H9 (cell line): Measurements from ENCODE around the gene GOLGA6L7. TPM values are rescaled to one million over a fixed set of nuclear protein-coding genes. Genes with fewer than 3 reads are reported as not detected.

Experiments used
- DNase-seq: peaks from one replicate; pipeline ENCODE4 v3.0.0-alpha.2; 2017
- H2AFZ ChIP-seq: one replicate; pipeline ENCODE4 v1.6.1; 2013; ENCODE audit warnings: mild to moderate bottlenecking, low read length, control low read depth, moderate library complexity
- H2AK5ac ChIP-seq: 2 replicates; pipeline ENCODE4 v1.6.1; 2013; ENCODE audit warnings: low read length, control low read depth, mixed read lengths; ENCODE audit not compliant: insufficient read length
- H2BK120ac ChIP-seq: one replicate; pipeline ENCODE4 v1.6.1; 2013; ENCODE audit warnings: low read depth, mild to moderate bottlenecking, low read length, control low read depth, inconsistent platforms; ENCODE audit not compliant: poor library complexity, severe bottlenecking
- H2BK12ac ChIP-seq: 2 replicates; pipeline ENCODE4 v1.6.1; 2013; ENCODE audit warnings: low read length, control low read depth, mixed read lengths, low read depth; ENCODE audit not compliant: insufficient read length
- H2BK15ac ChIP-seq: 2 replicates; pipeline ENCODE4 v1.6.1; 2013; ENCODE audit warnings: low read depth, low read length, control low read depth
- H2BK20ac ChIP-seq: one replicate; pipeline ENCODE4 v1.6.1; 2013; ENCODE audit warnings: low read depth, mild to moderate bottlenecking, low read length, control low read depth, inconsistent platforms; ENCODE audit not compliant: poor library complexity, severe bottlenecking
- H2BK5ac ChIP-seq: 2 replicates; pipeline ENCODE4 v1.6.1; 2013; ENCODE audit warnings: low read length, control low read depth, mixed read lengths; ENCODE audit not compliant: insufficient read length
- H3K14ac ChIP-seq: 2 replicates; pipeline ENCODE4 v1.6.1; 2013; ENCODE audit warnings: low read length, control low read depth; ENCODE audit not compliant: insufficient read depth
- H3K18ac ChIP-seq: 2 replicates; pipeline ENCODE4 v1.6.1; 2013; ENCODE audit warnings: low read depth, mild to moderate bottlenecking, mixed read lengths, low read length, control low read depth; ENCODE audit not compliant: insufficient read length
- H3K23ac ChIP-seq: 2 replicates; pipeline ENCODE4 v1.6.1; 2013; ENCODE audit warnings: low read length, control low read depth, mixed read lengths, low read depth; ENCODE audit not compliant: insufficient read length
- H3K23me2 ChIP-seq: 2 replicates; pipeline ENCODE4 v1.6.1; 2013; ENCODE audit warnings: low read depth, mild to moderate bottlenecking, mixed read lengths, low read length, control low read depth; ENCODE audit not compliant: insufficient read length, poor library complexity, severe bottlenecking
- H3K27ac ChIP-seq: 2 replicates; pipeline ENCODE4 v1.5.1; 2013; ENCODE audit warnings: low read length, control low read depth, mixed read lengths, low read depth; ENCODE audit not compliant: insufficient read length
- H3K27me3 ChIP-seq: 2 replicates; pipeline ENCODE4 v1.6.1; 2013; ENCODE audit warnings: low read length, control low read depth, inconsistent platforms; ENCODE audit not compliant: insufficient read depth
- H3K4ac ChIP-seq: 2 replicates; pipeline ENCODE4 v1.6.1; 2013; ENCODE audit warnings: low read depth, mild to moderate bottlenecking, control low read depth, inconsistent platforms, low read length, moderate library complexity
- H3K4me1 ChIP-seq: 2 replicates; pipeline ENCODE4 v1.6.1; 2013; ENCODE audit warnings: low read length, control low read depth, inconsistent platforms; ENCODE audit not compliant: insufficient read depth
- H3K4me2 ChIP-seq: 2 replicates; pipeline ENCODE4 v1.6.1; 2013; ENCODE audit warnings: low read length, control low read depth, mixed read lengths; ENCODE audit not compliant: insufficient read length, insufficient read depth
- H3K56ac ChIP-seq: 2 replicates; pipeline ENCODE4 v1.6.1; 2013; ENCODE audit warnings: low read depth, mild to moderate bottlenecking, mixed read lengths, low read length, control low read depth; ENCODE audit not compliant: insufficient read length
- H3K79me1 ChIP-seq: 2 replicates; pipeline ENCODE4 v1.6.1; 2013; ENCODE audit warnings: low read depth, mild to moderate bottlenecking, moderate library complexity, low read length, control low read depth, inconsistent platforms; ENCODE audit not compliant: insufficient read depth, poor library complexity, severe bottlenecking
- H3K79me2 ChIP-seq: 2 replicates; pipeline ENCODE4 v1.6.1; 2013; ENCODE audit warnings: low read length, control low read depth, inconsistent platforms; ENCODE audit not compliant: insufficient read depth
- H3K9ac ChIP-seq: 2 replicates; pipeline ENCODE4 v1.6.1; 2013; ENCODE audit warnings: low read length, control low read depth, mixed read lengths; ENCODE audit not compliant: insufficient read length; ENCODE audit errors: extremely low read depth
- H3K9me3 ChIP-seq: one replicate; pipeline ENCODE4 v1.6.1; 2013; ENCODE audit warnings: low read depth, low read length, inconsistent platforms; ENCODE audit not compliant: control insufficient read depth
- H3T11ph ChIP-seq: one replicate; pipeline ENCODE4 v1.6.1; 2013; ENCODE audit warnings: mild to moderate bottlenecking, low read length, control low read depth, inconsistent platforms
- H4K20me1 ChIP-seq: one replicate; pipeline ENCODE4 v1.6.1; 2013; ENCODE audit not compliant: control insufficient read depth, insufficient read length, insufficient read depth
- H4K5ac ChIP-seq: 2 replicates; pipeline ENCODE4 v1.6.1; 2013; ENCODE audit warnings: low read depth, mild to moderate bottlenecking, mixed read lengths, low read length, control low read depth; ENCODE audit not compliant: insufficient read length
- H4K8ac ChIP-seq: replicated peaks from 2 replicates; pipeline ENCODE4 v1.6.1; 2013; ENCODE audit warnings: low read length, control low read depth, mixed read lengths, low read depth; ENCODE audit not compliant: insufficient read length
- H4K91ac ChIP-seq: 2 replicates; pipeline ENCODE4 v1.6.1; 2013; ENCODE audit warnings: low read depth, mild to moderate bottlenecking, moderate library complexity, mixed read lengths, low read length, control low read depth; ENCODE audit not compliant: insufficient read length
- H3K27ac Mint-ChIP-seq, 3 experiments: 2 replicates in 2 of 3; 3 replicates in 1 of 3; pipeline ENCODE4 v1.8.0; 2020 to 2021; ENCODE audit warnings: mixed read lengths in 3 of 3, mild to moderate bottlenecking in 1 of 3, moderate library complexity in 1 of 3
- H3K27me3 Mint-ChIP-seq: 2 replicates; pipeline ENCODE4 v1.8.0; 2021; ENCODE audit warnings: low read depth, mild to moderate bottlenecking, moderate library complexity, mixed read lengths
- H3K36me3 Mint-ChIP-seq, 3 experiments: 2 replicates in 2 of 3; 3 replicates in 1 of 3; pipeline ENCODE4 v1.8.0; 2020 to 2021; ENCODE audit warnings: low read depth in 3 of 3, mixed read lengths in 3 of 3; ENCODE audit not compliant: insufficient read depth in 1 of 3
- H3K4me1 Mint-ChIP-seq, 2 experiments: 2 replicates each; pipeline ENCODE4 v1.8.0; 2020; ENCODE audit warnings: mixed read lengths in 2 of 2
- H3K4me3 Mint-ChIP-seq, 2 experiments: 2 replicates in 1 of 2; 3 replicates in 1 of 2; pipeline ENCODE4 v1.8.0; 2020 to 2021; ENCODE audit warnings: mild to moderate bottlenecking in 2 of 2, mixed read lengths in 2 of 2, moderate library complexity in 1 of 2
- H3K9me3 Mint-ChIP-seq, 2 experiments: 2 replicates in 1 of 2; 3 replicates in 1 of 2; pipeline ENCODE4 v1.8.0; 2020; ENCODE audit warnings: mild to moderate bottlenecking in 2 of 2, mixed read lengths in 2 of 2, moderate library complexity in 1 of 2
- WGBS: extraction: QIAGEN DNeasy Blood & Tissue Kit; methylation state at CpG from one replicate; pipeline ENCODE4 v1.1.7; 2013; ENCODE audit warnings: missing lambda C conversion rate, low lambda C conversion rate, mixed read lengths; ENCODE audit not compliant: insufficient read length; ENCODE audit errors: extremely low coverage; 5-methylcytosine and 5-hydroxymethylcytosine counted together
- total RNA-seq: library from RNA; stranded (reverse); gene quantifications from 2 replicates; pipeline ENCODE4 v1.2.1, GENCODE V29; 2021
- TF ChIP-seq, protein P1 (sequence below): fragments of 200-600 bp; sonication (generic); conservative IDR thresholded peaks from 3 replicates; pipeline ENCODE4 v1.8.0; 2021; ENCODE audit warnings: antibody characterized with exemption, mild to moderate bottlenecking

The GOLGA6L7 gene
- total RNA-seq, 1 experiment from 2014 or later: not detected

GRCh38 chr15:28881170-28881569 is 32.7 kb upstream of the GOLGA6L7 start:
- Histone ChIP-seq H2BK15ac (no peak overlapping the region), H3K9me3 (no peaks in the 10 kb centered on the region), H3K79me2 (no peaks in the 10 kb centered on the region), H2AK5ac (no peak overlapping the region), H2BK20ac (no peak overlapping the region), H3K27ac (no peak overlapping the region), H3K14ac (no peak overlapping the region), H4K91ac (no peak overlapping the region), H3K23ac (no peak overlapping the region), H4K5ac (no peak overlapping the region), H3K9ac (no peak overlapping the region), H3K4me2 (no peak overlapping the region), H4K20me1 (no peaks in the 10 kb centered on the region), H2AFZ (no peak overlapping the region), H3K79me1 (no peaks in the 10 kb centered on the region), H4K8ac (no peak overlapping the region), H2BK12ac (no peak overlapping the region), H3K27me3 (peaks cover 6% of the 10 kb centered on the region; the same call in 1 of the 2 replicates), H2BK5ac (no peak overlapping the region), H3K4ac (no peak overlapping the region), H3K18ac (no peak overlapping the region), H3K56ac (no peak overlapping the region), H3T11ph (no peak overlapping the region), H3K4me1 (no peaks in the 10 kb centered on the region; the same call in 1 of the 2 replicates), H3K23me2 (no peaks in the 10 kb centered on the region), H2BK120ac (no peak overlapping the region)
- no peaks in the 10 kb centered on the region; a peak in 2 of 5 replicates for H3K9me3 Mint-ChIP-seq
- peaks cover 13 to 22% of the 10 kb centered on the region in 2 experiments for H3K4me1 Mint-ChIP-seq
- no CpG with 5 or more reads among the region's 3 CpGs for WGBS
- no peak overlapping the region for H3K4me3 Mint-ChIP-seq
- H3K27ac Mint-ChIP-seq: peak overlapping the region in 2 of 3 experiments; percentile 15 to 67; a peak in 3 of 7 replicates
- peaks cover 61% of the 10 kb centered on the region for H3K27me3 Mint-ChIP-seq
- no peaks in the 10 kb centered on the region for H3K36me3 Mint-ChIP-seq
- TF ChIP-seq, protein P1, sequence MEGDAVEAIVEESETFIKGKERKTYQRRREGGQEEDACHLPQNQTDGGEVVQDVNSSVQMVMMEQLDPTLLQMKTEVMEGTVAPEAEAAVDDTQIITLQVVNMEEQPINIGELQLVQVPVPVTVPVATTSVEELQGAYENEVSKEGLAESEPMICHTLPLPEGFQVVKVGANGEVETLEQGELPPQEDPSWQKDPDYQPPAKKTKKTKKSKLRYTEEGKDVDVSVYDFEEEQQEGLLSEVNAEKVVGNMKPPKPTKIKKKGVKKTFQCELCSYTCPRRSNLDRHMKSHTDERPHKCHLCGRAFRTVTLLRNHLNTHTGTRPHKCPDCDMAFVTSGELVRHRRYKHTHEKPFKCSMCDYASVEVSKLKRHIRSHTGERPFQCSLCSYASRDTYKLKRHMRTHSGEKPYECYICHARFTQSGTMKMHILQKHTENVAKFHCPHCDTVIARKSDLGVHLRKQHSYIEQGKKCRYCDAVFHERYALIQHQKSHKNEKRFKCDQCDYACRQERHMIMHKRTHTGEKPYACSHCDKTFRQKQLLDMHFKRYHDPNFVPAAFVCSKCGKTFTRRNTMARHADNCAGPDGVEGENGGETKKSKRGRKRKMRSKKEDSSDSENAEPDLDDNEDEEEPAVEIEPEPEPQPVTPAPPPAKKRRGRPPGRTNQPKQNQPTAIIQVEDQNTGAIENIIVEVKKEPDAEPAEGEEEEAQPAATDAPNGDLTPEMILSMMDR: no peak
- DNase-seq: no peak
